ENCODE results near the gene ZC3HAV1. TPM values are rescaled to one million over a fixed set of nuclear protein-coding genes. Genes with fewer than 3 reads are reported as not detected.
"Not testable (repeated sequence)": the region's sequence is repeated elsewhere in the genome, so short reads cannot be mapped to it uniquely, and the experiment has no call there.

Gene ZC3HAV1
- total and polyA plus RNA-seq, 10 donors: 12.7 to 82.4 (median 61.7) TPM

DNA sequence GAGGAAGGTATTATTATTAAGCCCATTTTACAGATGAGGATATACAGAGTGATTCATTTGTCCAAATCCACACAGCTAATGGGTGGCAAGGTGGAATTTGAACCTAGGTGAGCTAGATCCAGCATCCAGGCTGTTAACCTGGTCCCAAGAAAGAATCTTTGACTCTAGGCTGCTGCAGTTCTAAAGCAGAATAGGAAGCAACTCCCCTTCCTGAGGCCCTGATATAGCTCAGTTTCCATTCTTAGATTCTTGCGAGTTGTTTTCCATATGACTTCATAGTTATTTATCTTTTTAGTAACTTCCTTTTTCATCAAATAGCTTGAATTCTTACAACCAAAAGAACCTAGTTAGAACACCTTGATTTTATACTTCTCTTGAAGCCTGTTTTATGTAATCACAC lies 49.6 kb downstream of the ZC3HAV1 start:
- intact Hi-C loops (cut with DNase I; ENCODE audit: low total_unique reads): no loop called here
- 20 to 32% (median 26%) methylated on average over 1 of the region's 1 CpG for WGBS, 5 donors
- no peaks in the 10 kb centered on the region for H3K9me3 ChIP-seq
- peaks cover 3 to 98% (median 91%) of the 10 kb centered on the region in 6 donors for H3K36me3 ChIP-seq
- no peaks in the 10 kb centered on the region for H3K27me3 ChIP-seq (replicated peaks in 1 of 7)
- peak overlapping the region in 1 of 8 donors; percentile 38 for H3K27ac ChIP-seq
- H3K4me3 ChIP-seq: no peak overlapping the region
- peaks cover 0 to 36% (median 3%) of the 10 kb centered on the region in 6 donors for H3K4me1 ChIP-seq
- TF ChIP-seq, protein P1, sequence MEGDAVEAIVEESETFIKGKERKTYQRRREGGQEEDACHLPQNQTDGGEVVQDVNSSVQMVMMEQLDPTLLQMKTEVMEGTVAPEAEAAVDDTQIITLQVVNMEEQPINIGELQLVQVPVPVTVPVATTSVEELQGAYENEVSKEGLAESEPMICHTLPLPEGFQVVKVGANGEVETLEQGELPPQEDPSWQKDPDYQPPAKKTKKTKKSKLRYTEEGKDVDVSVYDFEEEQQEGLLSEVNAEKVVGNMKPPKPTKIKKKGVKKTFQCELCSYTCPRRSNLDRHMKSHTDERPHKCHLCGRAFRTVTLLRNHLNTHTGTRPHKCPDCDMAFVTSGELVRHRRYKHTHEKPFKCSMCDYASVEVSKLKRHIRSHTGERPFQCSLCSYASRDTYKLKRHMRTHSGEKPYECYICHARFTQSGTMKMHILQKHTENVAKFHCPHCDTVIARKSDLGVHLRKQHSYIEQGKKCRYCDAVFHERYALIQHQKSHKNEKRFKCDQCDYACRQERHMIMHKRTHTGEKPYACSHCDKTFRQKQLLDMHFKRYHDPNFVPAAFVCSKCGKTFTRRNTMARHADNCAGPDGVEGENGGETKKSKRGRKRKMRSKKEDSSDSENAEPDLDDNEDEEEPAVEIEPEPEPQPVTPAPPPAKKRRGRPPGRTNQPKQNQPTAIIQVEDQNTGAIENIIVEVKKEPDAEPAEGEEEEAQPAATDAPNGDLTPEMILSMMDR (IDR thresholded peaks at IDR 0.05 in 8 of 11, conservative IDR thresholded peaks at IDR 0.05 in 3 of 11): no peak
- TF ChIP-seq POLR2A (IDR thresholded peaks at IDR 0.05) (no peak), POLR2AphosphoS5 (IDR thresholded peaks at IDR 0.05) (no peak)
- no peak for DNase-seq

DNA sequence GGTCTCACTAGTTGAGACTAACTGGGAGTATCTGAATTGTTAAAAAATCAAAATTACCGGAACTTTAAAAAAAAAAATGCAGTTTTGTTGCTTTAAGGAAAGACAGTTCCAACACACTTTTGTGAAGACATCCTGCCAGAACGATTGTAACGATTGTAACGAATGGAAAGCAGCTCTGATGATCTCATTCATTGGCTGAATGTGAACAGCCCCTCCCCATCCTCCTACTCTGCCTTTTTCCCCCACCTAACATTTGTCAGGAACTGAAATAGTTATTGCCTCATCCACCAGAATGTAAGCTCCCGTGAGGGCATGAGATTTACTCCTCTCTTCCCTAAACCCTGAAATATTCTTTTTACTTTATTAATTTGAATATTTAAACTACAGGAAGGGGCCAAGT lies 50.6 kb downstream of the ZC3HAV1 start:
- no peak for TF ChIP-seq POLR2AphosphoS5 (IDR thresholded peaks at IDR 0.05)
- TF ChIP-seq, protein P1 (IDR thresholded peaks at IDR 0.05 in 8 of 11, conservative IDR thresholded peaks at IDR 0.05 in 3 of 11): no peak
- TF ChIP-seq POLR2A (IDR thresholded peaks at IDR 0.05): no peak
- H3K27me3 ChIP-seq (replicated peaks in 1 of 7): no peaks in the 10 kb centered on the region
- H3K9me3 ChIP-seq: no peaks in the 10 kb centered on the region
- H3K27ac ChIP-seq: peak overlapping the region in 3 of 8 donors; percentile 5 to 38 (median 15)
- WGBS, 5 donors: 51 to 65% (median 54%) methylated on average over 5 of the region's 5 CpGs
- intact Hi-C loops (cut with DNase I; ENCODE audit: low total_unique reads): no loop called here
- no peak overlapping the region for H3K4me3 ChIP-seq
- H3K36me3 ChIP-seq: peaks cover 3 to 98% (median 91%) of the 10 kb centered on the region in 6 donors
- DNase-seq: no peak
- H3K4me1 ChIP-seq: peaks cover 0 to 36% (median 3%) of the 10 kb centered on the region in 6 donors

DNA sequence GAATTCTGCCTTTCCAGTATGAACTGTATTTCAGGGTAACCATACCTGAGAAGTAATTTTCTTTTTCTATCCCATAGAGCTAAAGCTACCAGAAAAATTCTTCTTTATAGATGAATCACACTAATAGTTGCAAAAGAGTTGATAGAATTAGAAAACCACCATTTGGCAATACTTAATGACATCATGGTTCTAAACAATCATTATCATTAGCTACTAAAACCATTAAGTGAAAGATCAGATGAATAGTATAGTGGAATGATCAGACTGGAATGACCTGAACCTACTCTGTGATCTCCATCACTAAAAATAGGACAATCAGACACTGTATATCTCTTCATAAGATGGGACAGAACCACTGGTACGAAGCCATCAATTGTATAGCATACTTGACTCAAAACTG lies 53.8 kb downstream of the ZC3HAV1 start:
- WGBS, 5 donors: 81 to 94% (median 91%) methylated on average over 1 of the region's 1 CpG
- Histone ChIP-seq H3K36me3 (peaks cover 10 to 98% (median 93%) of the 10 kb centered on the region in 6 donors), H3K9me3 (no peaks in the 10 kb centered on the region), H3K4me1 (peaks cover 0 to 23% (median 3%) of the 10 kb centered on the region in 6 donors), H3K27ac (peak overlapping the region in 1 of 8 donors; percentile 27), H3K27me3 (replicated peaks in 1 of 7) (no peaks in the 10 kb centered on the region), H3K4me3 (no peak overlapping the region)
- TF ChIP-seq, protein P1 (IDR thresholded peaks at IDR 0.05 in 8 of 11, conservative IDR thresholded peaks at IDR 0.05 in 3 of 11): no peak
- TF ChIP-seq POLR2AphosphoS5 (IDR thresholded peaks at IDR 0.05) (no peak), POLR2A (IDR thresholded peaks at IDR 0.05) (no peak)
- DNase-seq: no peak
- intact Hi-C loops (cut with DNase I; ENCODE audit: low total_unique reads): no loop called here

DNA sequence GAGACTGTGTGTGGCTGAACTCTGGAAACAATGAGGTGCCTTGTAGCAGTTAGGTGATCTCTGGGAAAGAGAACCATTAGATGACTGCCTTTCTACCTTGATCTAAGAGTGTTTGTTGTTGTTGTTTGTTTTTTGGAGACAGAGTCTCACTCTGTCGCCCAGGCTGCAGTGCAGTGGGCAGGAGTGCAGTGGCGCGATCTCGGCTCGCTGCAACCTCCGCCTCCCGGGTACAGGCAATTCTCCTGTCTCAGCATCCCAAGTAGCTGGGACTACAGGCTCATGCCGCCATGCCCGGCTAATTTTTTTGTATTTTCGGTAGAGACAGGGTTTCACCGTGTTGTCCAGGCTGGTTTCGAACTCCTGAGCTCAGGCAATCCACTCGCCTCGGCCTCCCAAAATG lies 54.9 kb downstream of the ZC3HAV1 start:
- 94 to 98% (median 97%) methylated on average over 14 of the region's 14 CpGs for WGBS, 5 donors
- DNase-seq; H3K27me3 ChIP-seq (replicated peaks in 1 of 7); H3K9me3 ChIP-seq; H3K4me3 ChIP-seq; intact Hi-C loops (cut with DNase I; ENCODE audit: low total_unique reads); H3K27ac ChIP-seq: not testable (repeated sequence)
- TF ChIP-seq POLR2AphosphoS5 (IDR thresholded peaks at IDR 0.05): peak in 1 of 3 donors; percentile 68
- peaks cover 10 to 98% (median 93%) of the 10 kb centered on the region in 6 donors for H3K36me3 ChIP-seq
- H3K4me1 ChIP-seq: peaks cover 0 to 12% (median 0%) of the 10 kb centered on the region in 6 donors

Data from spleen (tissue), 11 donors.